ENCODE data around the gene APOBEC3A. TPM values are rescaled to one million over a fixed set of nuclear protein-coding genes. Genes with fewer than 3 reads are reported as not detected.
"Not testable (repeated sequence)": the region's sequence is repeated elsewhere in the genome, so short reads cannot be mapped to it uniquely, and the experiment has no call there.

The APOBEC3A gene
- polyA plus RNA-seq, 3 donors, result 0.46 to 22.4 (median 16.5) TPM

DNA sequence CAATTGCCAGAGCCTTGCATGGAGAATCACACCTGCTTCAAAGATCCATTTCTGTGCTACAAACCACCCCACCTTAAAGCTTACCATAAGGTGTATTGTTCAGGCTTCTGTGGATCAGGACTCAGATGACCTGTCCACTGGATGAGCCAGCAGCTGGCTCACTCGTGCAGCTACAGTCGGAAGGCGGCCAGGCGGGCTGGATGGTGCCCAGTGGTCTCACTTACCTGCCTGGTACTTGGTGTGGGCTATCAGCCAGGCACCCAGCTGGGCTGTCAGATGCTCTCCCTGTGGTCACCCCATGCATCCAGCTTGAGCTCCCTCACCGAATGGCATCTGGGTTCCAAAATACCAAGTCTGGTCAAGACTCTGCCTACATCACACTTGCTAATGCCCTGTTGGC lies 13.8 kb downstream of the APOBEC3A start:
- 80 to 90% (median 85%) methylated on average over 5 of the region's 5 CpGs for WGBS, 3 donors
- H3K27ac ChIP-seq (ENCODE audit: low read depth, low read length), result no peak overlapping the region

GRCh38 chr22:38971791-38972190 lies 14.4 kb downstream of the APOBEC3A start:
- no peak overlapping the region for H3K27ac ChIP-seq (ENCODE audit: low read depth, low read length)
- WGBS, 3 donors, result 83 to 92% (median 85%) methylated on average over 3 of the region's 3 CpGs

GRCh38 chr22:38972558-38972957 lies 15.1 kb downstream of the APOBEC3A start:
- 80 to 86% (median 86%) methylated on average over 5 of the region's 5 CpGs for WGBS, 3 donors
- no peak overlapping the region for H3K27ac ChIP-seq (ENCODE audit: low read depth, low read length)

GRCh38 chr22:38973289-38974169 lies 16.1 kb downstream of the APOBEC3A start:
- 46 to 48% (median 46%) methylated on average over 15 of the region's 15 CpGs for WGBS, 3 donors
- H3K27ac ChIP-seq (ENCODE audit: low read depth, low read length), result no peak overlapping the region

GRCh38 chr22:38974170-38974825 lies 16.9 kb downstream of the APOBEC3A start:
- no peak overlapping the region for H3K27ac ChIP-seq (ENCODE audit: low read depth, low read length)
- WGBS, 3 donors, result 74 to 86% (median 79%) methylated on average over 18 of the region's 18 CpGs

- whole genome bisulfite sequencing, 3 donors, result 88 to 94% (median 89%) methylated on average over 7 of the region's 7 CpGs
- H3K27ac ChIP-seq (ENCODE audit: low read depth, low read length), result no peak overlapping the region
Observed at GRCh38 chr22:38974826-38975175, 17.4 kb downstream of the APOBEC3A start.

DNA sequence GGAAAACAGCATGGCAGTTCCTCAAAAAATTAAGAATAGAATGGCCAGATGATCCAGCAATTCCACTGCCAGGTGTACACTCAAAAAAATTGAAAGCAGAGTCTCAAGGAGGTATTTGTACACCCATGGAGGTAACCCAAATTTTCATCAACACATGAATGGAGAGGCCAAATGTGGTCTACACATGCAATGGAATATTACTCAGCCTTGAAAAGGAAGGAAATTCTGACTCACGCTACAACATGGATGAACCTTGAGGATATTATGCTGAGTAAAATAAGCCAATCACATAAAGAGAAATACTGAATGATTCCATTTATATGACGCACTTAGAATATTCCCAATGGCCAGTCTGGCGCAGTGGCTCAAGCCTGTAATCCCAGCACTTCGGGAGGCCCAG lies 19.9 kb downstream of the APOBEC3A start:
- 86 to 97% (median 95%) methylated on average over 4 of the region's 4 CpGs for WGBS, 3 donors
- H3K27ac ChIP-seq (ENCODE audit: low read depth, low read length), result not testable (repeated sequence)

- H3K27ac ChIP-seq (ENCODE audit: low read depth, low read length), result not testable (repeated sequence)
- WGBS, 3 donors, result 46 to 75% (median 73%) methylated on average over 10 of the region's 10 CpGs
Observed at GRCh38 chr22:38980587-38980986, 23.2 kb downstream of the APOBEC3A start.

DNA sequence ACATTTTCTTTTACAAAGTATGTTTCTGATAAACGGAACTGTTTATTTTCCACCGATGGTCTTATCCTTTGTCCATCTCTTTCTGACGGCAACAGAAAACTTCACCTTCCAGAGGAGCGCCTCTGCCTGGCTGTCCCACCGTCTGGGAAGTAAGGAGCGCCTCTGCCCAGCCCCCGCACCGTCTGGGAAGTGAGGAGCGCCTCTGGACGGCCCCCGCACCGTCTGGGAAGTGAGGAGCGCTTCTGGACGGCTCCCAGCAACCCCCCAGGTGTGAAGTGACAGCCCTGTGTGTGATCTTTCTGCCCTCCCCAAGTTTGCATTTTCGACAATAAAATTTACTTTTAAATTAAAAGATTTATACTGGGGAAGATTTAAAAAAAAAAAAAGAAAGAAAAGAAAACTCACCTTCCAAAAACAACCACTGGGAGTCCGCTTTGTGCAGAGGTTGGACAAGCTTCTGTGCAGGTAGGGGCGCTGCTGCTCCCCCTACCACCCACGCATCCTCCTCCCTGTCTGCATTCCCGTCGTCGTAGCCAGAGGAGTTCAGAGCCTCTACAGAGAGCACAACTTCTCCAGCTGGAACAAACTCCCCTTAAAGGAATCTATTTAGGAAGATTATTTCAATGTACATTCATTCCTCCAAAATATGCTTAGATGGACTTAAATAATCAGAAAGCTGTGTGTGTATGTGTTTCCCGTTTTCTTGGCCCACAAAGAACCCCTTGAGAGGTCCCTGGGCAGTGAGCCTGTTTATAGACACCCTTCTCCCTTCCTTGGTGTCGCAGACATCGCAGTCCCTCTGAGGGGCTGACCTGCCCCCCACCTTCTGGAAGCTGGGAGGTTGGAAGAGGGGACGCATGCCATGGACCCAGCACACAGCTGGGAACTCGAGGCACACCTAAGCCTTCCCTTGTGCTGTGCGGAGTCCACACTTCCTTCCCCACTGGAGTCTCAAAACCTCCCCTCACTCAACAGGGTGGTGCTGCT lies 23.9 kb downstream of the APOBEC3A start:
- no peak overlapping the region for H3K27ac ChIP-seq (ENCODE audit: low read depth, low read length)
- 17 to 23% (median 21%) methylated on average over 27 of the region's 27 CpGs for WGBS, 3 donors

DNA sequence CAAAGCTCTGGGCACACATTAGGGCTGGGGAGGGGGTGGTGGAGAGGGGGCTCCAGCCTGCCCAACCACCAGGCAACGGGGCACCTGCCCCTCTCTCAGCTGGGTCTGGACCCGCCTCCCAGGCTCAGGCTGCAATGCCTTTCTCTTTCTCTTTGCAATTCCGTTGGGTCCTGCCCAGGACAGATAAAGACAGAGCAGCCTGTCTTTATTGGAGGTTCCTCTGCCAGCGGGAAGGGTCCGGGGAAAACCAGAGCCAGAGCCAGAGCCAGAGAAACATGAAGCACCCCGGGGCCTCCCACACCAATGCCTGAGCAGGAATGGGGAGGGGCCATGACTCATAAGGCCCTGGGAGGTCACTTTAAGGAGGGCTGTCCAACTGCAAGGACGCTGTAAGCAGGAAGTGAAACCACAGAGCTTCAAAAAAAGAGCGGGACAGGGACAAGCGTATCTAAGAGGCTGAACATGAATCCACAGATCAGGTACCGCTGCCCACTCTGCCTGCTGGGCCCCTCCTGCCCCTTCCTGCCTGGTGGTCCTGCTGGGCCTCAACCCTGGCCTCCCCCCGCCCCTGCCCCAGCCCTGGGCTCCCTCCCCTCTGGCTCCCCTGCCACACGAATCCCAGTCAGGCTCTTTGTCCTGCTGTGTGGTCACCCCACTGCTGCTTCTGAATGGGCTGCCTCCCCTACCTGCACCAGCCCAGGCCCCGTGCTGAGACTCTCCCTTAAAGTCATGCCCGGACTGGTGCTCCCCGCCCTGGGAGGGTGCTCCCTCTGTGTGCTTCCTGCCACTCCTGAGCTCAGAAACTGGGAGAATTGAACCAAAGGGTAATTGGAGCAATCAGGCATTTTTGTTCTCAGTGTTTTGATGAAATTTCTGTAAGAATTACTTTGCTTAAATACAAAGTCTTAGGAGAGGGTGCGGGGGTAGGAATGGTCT lies 24.9 kb downstream of the APOBEC3A start, which contains the start of gene APOBEC3B:
APOBEC3B (plus strand) TSS at position 356 of the 936 bp plus-strand sequence; CDS start at position 463, 107 bp downstream.
- no peak within 1 kb of the TSS for H3K27ac ChIP-seq (ENCODE audit: low read depth, low read length)
- 10 to 12% (median 10%) methylated on average over 13 to 16 of the region's 16 CpGs for WGBS, 3 donors

GRCh38 chr22:38984224-38984623 lies 26.8 kb downstream of the APOBEC3A start:
- 87 to 95% (median 93%) methylated on average over 2 of the region's 2 CpGs for WGBS, 3 donors
- H3K27ac ChIP-seq (ENCODE audit: low read depth, low read length), result no peak overlapping the region

- 30 to 81% (median 80%) methylated on average over 8 to 9 of the region's 9 CpGs for WGBS, 3 donors
- H3K27ac ChIP-seq (ENCODE audit: low read depth, low read length), result not testable (repeated sequence)
Observed at GRCh38 chr22:38984784-38985757, 27.7 kb downstream of the APOBEC3A start.

DNA sequence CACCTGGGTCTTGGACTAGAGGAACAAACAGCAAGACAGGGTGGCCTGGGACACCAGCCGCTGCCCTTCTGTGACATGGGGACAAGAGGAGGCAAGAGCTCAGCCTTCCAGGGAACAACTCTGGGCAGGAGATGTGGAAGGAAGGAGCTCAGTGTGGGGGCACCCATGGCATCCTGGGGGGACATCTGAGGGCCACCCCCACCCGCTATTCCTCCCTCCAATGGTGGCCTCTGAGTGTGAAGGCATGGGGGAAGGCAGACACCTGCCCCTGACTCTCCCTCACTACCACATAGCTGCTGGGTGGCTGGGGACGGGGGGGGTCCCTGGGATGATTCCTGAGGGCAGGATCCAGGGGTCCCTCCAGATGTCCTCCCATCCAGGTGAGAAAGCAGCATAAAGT lies 29.2 kb downstream of the APOBEC3A start:
- WGBS, 3 donors, result 92 to 97% (median 97%) methylated on average over 3 of the region's 3 CpGs

DNA sequence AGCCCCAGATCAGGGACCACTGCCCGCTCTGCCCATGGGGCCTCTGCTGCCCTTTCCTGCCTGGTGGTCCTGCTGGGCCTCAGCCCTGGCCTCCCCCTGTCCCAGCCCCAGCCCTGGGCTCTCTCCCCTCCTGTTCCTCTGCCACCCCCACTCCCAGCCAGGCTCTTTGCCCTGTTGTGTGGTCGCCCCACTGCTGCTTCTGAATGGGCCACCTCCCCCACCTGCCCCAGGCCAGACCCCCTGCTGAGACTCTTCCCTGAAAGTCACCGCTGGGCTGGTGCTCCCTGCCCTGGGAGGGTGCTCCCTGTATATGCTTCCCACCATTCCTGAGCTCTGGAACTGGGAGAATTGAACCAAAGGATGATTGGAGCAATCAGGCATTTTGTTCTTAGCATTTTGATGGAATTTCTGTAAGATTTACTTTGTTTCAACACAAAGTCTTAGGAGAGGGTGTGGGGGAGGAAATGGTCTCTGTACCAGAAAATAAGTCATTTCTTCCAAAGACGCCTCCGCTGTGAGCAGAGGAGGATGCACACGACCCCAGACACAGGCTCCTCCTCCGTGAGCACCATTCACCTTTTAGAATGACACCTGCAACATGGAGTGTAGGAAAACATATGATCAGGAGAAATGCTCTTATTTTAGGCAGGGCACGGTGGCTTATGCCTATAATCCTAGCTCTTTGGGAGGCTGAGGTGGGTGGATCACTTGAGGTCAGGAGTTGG lies 29.9 kb downstream of the APOBEC3A start:
- no peak overlapping the region for H3K27ac ChIP-seq (ENCODE audit: low read depth, low read length)
- 83 to 89% (median 86%) methylated on average over 8 of the region's 8 CpGs for WGBS, 3 donors

More for the DNA sequence above, 29.2 kb downstream of the APOBEC3A start:
- no peak overlapping the region for H3K27ac ChIP-seq (ENCODE audit: low read depth, low read length)

- WGBS, 3 donors, result 86 to 93% (median 87%) methylated on average over 6 of the region's 6 CpGs
Observed at GRCh38 chr22:38989466-38989865, 32.1 kb downstream of the APOBEC3A start.

DNA sequence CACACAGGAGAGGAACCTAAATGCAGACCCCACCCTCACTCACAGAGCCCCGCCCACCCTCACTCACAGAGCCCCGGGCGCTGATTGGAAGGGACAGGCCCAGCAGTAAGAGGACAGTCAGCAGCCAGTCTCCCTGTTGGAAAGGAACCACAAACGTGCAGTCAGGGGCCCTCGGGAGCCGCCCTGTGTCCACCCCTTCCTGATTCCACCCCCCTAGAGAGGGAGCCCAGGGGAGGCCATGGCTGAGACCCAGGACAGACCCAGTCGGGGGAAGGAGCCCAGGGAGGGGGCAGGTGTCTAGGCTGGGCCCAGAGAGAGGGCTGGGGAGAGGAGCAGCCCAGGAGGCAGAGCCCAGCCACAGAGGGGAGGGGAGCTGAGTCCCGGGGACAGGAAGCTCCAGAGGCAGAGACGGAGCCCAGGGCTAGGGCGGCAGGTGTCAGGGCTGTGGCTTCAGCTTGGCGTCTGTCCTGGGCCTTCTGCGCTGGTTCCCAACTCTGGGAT lies 35.5 kb downstream of the APOBEC3A start:
- not testable (repeated sequence) for H3K27ac ChIP-seq (ENCODE audit: low read depth, low read length)

More at GRCh38 chr22:38989466-38989865, 32.1 kb downstream of the APOBEC3A start:
- no peak overlapping the region for H3K27ac ChIP-seq (ENCODE audit: low read depth, low read length)

More for the DNA sequence above, 35.5 kb downstream of the APOBEC3A start:
- WGBS, 3 donors, result 18 to 33% (median 21%) methylated on average over 6 to 10 of the region's 12 CpGs

Data from adipose tissue (tissue), 3 donors.